Activated CD4-positive, alpha-beta T cell treated with anti-CD3 and anti-CD28 coated beads for 36 hours (primary cell): Measurements from ENCODE around the gene ILRUN. TPM values are rescaled to one million over a fixed set of nuclear protein-coding genes. Genes with fewer than 3 reads are reported as not detected.
A peak's percentile ranks its signal among the peaks of the same experiment; 100 is the strongest.
"Not testable (repeated sequence)": the region's sequence is repeated elsewhere in the genome, so short reads cannot be mapped to it uniquely, and the experiment has no call there.

Experiments
- ATAC-seq: fragments of 200-7000 bp; cut with Tn5 transposase; one replicate; pipeline ENCODE4 v1.10.0; 2021; ENCODE audit warnings: mild to moderate bottlenecking, moderate library complexity
- CTCF ChIA-PET: fragments of 350-600 bp; sonication (Branson Sonifier 250); formaldehyde crosslinking; loops from one replicate; lab custom pipeline; 2021; ENCODE audit warnings: antibody characterized with exemption; lab: Charles Lee
- POLR2A ChIA-PET: fragments of 350-600 bp; sonication (Branson Sonifier 250); formaldehyde crosslinking; loops from one replicate; lab custom pipeline; 2021; ENCODE audit warnings: antibody characterized with exemption, inconsistent platforms; lab: Charles Lee
- DNase-seq: peaks from one replicate; pipeline ENCODE4 v3.0.0-alpha.2; 2020
- H3K27ac Mint-ChIP-seq: one replicate; pipeline ENCODE4 v1.8.0; 2021; ENCODE audit warnings: mixed read lengths
- H3K27me3 Mint-ChIP-seq: one replicate; pipeline ENCODE4 v1.8.0; 2021; ENCODE audit warnings: mixed read lengths
- H3K36me3 Mint-ChIP-seq: one replicate; pipeline ENCODE4 v1.8.0; 2021; ENCODE audit warnings: low read depth, mixed read lengths
- H3K4me1 Mint-ChIP-seq: one replicate; pipeline ENCODE4 v1.8.0; 2021; ENCODE audit warnings: mixed read lengths
- H3K4me3 Mint-ChIP-seq: one replicate; pipeline ENCODE4 v1.8.0; 2021; ENCODE audit warnings: mild to moderate bottlenecking, moderate library complexity, mixed read lengths
- H3K9me3 Mint-ChIP-seq: one replicate; pipeline ENCODE4 v1.8.0; 2021; ENCODE audit warnings: low read depth, mixed read lengths
- intact Hi-C, 2 experiments: fragments of 100-400 bp; cut with DNase I in 1 of 2; cut with micrococcal nuclease in 1 of 2; formaldehyde crosslinking; loops; one replicate each; pipeline versions ENCODE4 v1.14.2 to v1.15.1; 2022 to 2024; cut with DNase I, micrococcal nuclease
- total RNA-seq, 2 experiments: library from RNA; stranded (reverse); gene quantifications; one replicate each; pipeline ENCODE4 v1.2.3, GENCODE V29; 2021

Gene ILRUN
- total RNA-seq, 2 experiments from 2014 or later: 56.2 to 66.9 TPM

- ChIA-PET CTCF (interaction anchor here (0.5 to 1.5 kb wide), 6 partner anchors 14 to 562 kb away, joined by 3 to 7 read pairs (median 3); partner anchors contain the start of gene GRM4), POLR2A (interaction anchor here (0.6 to 1.3 kb wide), 7 partner anchors 11 to 1724 kb away, joined by 3 to 11 read pairs (median 3); partner anchors contain the start of gene SNRPC)
- intact Hi-C loops: loop anchor here (1.0 to 10.0 kb wide), 14 partner anchors 23 to 1491 kb away; partner anchors contain the start of genes SNRPC (in 2 of the 2), ANKS1A (in 1 of the 2), BLTP3A (in 1 of the 2) and HMGA1 (in 1 of the 2)
- no peaks in the 10 kb centered on the region for H3K9me3 Mint-ChIP-seq
- peak overlapping the region; percentile 69 for H3K27ac Mint-ChIP-seq
- H3K27me3 Mint-ChIP-seq: no peaks in the 10 kb centered on the region
- peaks cover 11% of the 10 kb centered on the region for H3K36me3 Mint-ChIP-seq
- ATAC-seq: peak; percentile 21
- DNase-seq: no peak
- H3K4me1 Mint-ChIP-seq: peaks cover 50% of the 10 kb centered on the region
- peak overlapping the region; percentile 92 for H3K4me3 Mint-ChIP-seq
These were observed 303 bp downstream of the ILRUN start for GRCh38 chr6:34696189-34696738.

GRCh38 chr6:34695729-34696188 is 808 bp downstream of the ILRUN start:
- no peak for DNase-seq
- CTCF ChIA-PET: interaction anchor here (0.6 to 1.5 kb wide), 5 partner anchors 14 to 563 kb away, joined by 3 to 7 read pairs (median 3); no protein-coding TSS in a partner anchor
- peak overlapping the region; percentile 92 for H3K4me3 Mint-ChIP-seq
- H3K4me1 Mint-ChIP-seq: peaks cover 53% of the 10 kb centered on the region
- H3K27ac Mint-ChIP-seq: peak overlapping the region; percentile 69
- H3K9me3 Mint-ChIP-seq: no peaks in the 10 kb centered on the region
- H3K27me3 Mint-ChIP-seq: no peaks in the 10 kb centered on the region
- H3K36me3 Mint-ChIP-seq: peaks cover 11% of the 10 kb centered on the region
- ATAC-seq: no peak
- intact Hi-C loops: loop anchor here (1.0 to 10.0 kb wide), 14 partner anchors 23 to 1491 kb away; partner anchors contain the start of genes SNRPC (in 2 of the 2), ANKS1A (in 1 of the 2), BLTP3A (in 1 of the 2) and HMGA1 (in 1 of the 2)
- POLR2A ChIA-PET: interaction anchor here (0.9 to 1.3 kb wide), 5 partner anchors 22 to 1724 kb away, joined by 3 to 11 read pairs (median 7); partner anchors contain the start of gene SNRPC

DNA sequence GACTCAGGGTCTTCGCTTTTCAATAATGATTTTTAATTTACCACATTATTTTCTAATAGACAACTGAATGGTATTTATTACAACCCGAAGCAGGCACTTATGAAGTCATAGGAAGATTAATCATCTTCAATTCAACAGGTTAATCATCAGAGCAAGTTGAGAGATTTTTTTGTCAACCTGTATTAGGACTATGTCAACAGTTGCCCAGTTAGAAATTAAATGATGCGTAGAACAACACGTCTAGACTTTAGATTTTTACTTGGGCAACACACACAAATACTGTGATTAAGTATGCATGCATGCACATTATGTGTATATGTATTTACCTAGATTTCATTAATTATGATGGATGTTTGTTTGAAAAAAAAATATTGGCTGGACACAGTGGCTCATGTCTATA is 4.3 kb downstream of the ILRUN start:
- Mint-ChIP-seq H3K4me3 (no peak overlapping the region), H3K27ac (no peak overlapping the region), H3K9me3 (no peaks in the 10 kb centered on the region), H3K4me1 (peaks cover 50% of the 10 kb centered on the region), H3K36me3 (peaks cover 18% of the 10 kb centered on the region), H3K27me3 (no peaks in the 10 kb centered on the region)
- no peak for DNase-seq
- intact Hi-C loops: loop anchor here in 1 of 2 experiments (10.0 kb wide), 3 partner anchors 207 to 1487 kb away; partner anchors contain the start of genes HSD17B8, RING1, RXRB and SLC39A7
- ChIA-PET POLR2A (no interaction called here), CTCF (no interaction called here)
- no peak for ATAC-seq

DNA sequence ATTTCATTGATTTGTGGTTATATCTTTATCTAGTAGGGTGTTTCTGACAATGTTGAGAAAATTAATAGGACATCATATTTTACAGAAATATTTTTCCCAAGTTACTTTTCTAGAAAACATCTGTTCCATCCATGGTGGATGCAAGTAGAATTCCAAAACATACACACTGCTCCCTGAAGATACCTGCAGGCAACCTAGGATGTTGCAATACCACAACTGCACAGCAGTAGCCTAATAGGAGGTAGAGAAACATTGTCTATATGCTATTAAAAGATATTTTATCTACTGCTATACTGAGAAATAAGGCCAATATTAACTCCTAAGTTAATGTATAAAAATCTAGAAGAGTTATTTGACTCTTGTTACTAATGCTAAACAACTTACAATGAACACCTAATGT is 6.8 kb downstream of the ILRUN start:
- DNase-seq: no peak
- ATAC-seq: no peak
- peaks cover 18% of the 10 kb centered on the region for H3K36me3 Mint-ChIP-seq
- H3K27ac Mint-ChIP-seq: no peak overlapping the region
- POLR2A ChIA-PET: no interaction called here
- H3K4me3 Mint-ChIP-seq: no peak overlapping the region
- peaks cover 45% of the 10 kb centered on the region for H3K4me1 Mint-ChIP-seq
- no peaks in the 10 kb centered on the region for H3K9me3 Mint-ChIP-seq
- CTCF ChIA-PET: no interaction called here
- no peaks in the 10 kb centered on the region for H3K27me3 Mint-ChIP-seq
- intact Hi-C loops: loop anchor here in 1 of 2 experiments (10.0 kb wide), 3 partner anchors 205 to 1485 kb away; partner anchors contain the start of genes HSD17B8, RING1, RXRB and SLC39A7

- ChIA-PET POLR2A (no interaction called here), CTCF (no interaction called here)
- ATAC-seq (no peak), DNase-seq (no peak)
- Mint-ChIP-seq H3K27me3 (no peaks in the 10 kb centered on the region), H3K36me3 (peaks cover 17% of the 10 kb centered on the region), H3K27ac (no peak overlapping the region), H3K4me1 (peaks cover 41% of the 10 kb centered on the region), H3K9me3 (no peaks in the 10 kb centered on the region), H3K4me3 (no peak overlapping the region)
- intact Hi-C loops: no loop called here
These were observed 7.6 kb downstream of the ILRUN start for GRCh38 chr6:34688956-34689355.

DNA sequence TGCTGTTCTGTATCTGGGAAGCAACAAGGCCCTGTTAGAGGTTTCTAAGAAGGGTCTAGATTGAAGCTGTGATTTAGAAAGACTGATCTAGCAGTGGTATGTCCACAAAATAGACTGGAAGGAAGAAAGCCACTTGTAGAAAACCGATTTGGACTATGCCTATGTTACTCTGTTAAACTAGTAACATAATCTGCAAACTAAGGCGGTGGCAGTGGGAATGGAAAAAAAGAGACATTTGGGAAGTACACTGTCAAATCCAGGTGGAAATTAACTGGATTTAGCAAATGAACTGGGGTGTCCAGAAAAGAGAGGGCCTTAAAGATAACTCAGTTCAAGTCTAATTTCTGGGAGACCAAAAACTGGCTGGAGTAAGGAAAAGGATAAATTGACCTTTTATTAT is 11.6 kb downstream of the ILRUN start:
- no peaks in the 10 kb centered on the region for H3K27me3 Mint-ChIP-seq
- H3K4me3 Mint-ChIP-seq: no peak overlapping the region
- no peak for DNase-seq
- H3K9me3 Mint-ChIP-seq: no peaks in the 10 kb centered on the region
- peaks cover 12% of the 10 kb centered on the region for H3K36me3 Mint-ChIP-seq
- intact Hi-C loops: no loop called here
- H3K27ac Mint-ChIP-seq: no peak overlapping the region
- H3K4me1 Mint-ChIP-seq: peaks cover 28% of the 10 kb centered on the region
- CTCF ChIA-PET: interaction anchor here (0.7 kb wide), 1 partner anchor 9 kb away, joined by 3 read pairs; no protein-coding TSS in a partner anchor
- ATAC-seq: no peak
- POLR2A ChIA-PET: no interaction called here

DNA sequence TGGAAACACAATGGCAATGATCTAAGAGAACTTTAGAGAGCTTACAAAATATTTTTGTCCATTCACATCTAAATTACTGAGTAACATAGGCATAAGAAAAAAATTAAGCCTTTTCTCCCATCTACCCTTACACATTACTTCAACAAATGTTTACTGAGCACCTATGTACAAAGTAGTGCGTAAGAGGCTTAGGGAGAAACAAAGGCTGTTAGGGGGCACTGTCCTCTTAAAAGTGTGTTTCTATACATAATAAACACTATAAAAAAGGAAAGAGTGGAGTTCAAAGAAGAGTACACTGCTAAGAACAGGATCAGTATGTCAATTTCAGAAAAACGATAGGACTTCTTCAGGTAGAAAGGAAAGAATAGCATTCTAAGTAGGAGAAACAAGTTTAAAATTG is 12.2 kb downstream of the ILRUN start:
- Mint-ChIP-seq H3K27ac (no peak overlapping the region), H3K9me3 (no peaks in the 10 kb centered on the region), H3K4me3 (no peak overlapping the region), H3K27me3 (no peaks in the 10 kb centered on the region), H3K4me1 (peaks cover 29% of the 10 kb centered on the region), H3K36me3 (peaks cover 12% of the 10 kb centered on the region)
- no peak for ATAC-seq
- intact Hi-C loops: no loop called here
- ChIA-PET CTCF (interaction anchor here (0.7 kb wide), 1 partner anchor 9 kb away, joined by 3 read pairs; no protein-coding TSS in a partner anchor), POLR2A (no interaction called here)
- no peak for DNase-seq

GRCh38 chr6:34680802-34681515 is 15.6 kb downstream of the ILRUN start:
- Mint-ChIP-seq H3K9me3 (no peaks in the 10 kb centered on the region), H3K36me3 (no peaks in the 10 kb centered on the region), H3K27me3 (no peaks in the 10 kb centered on the region), H3K27ac (no peak overlapping the region), H3K4me3 (no peak overlapping the region), H3K4me1 (peaks cover 27% of the 10 kb centered on the region)
- DNase-seq (no peak), ATAC-seq (peak; percentile 53)
- intact Hi-C loops: no loop called here
- ChIA-PET CTCF (interaction anchor here (1.4 kb wide), 1 partner anchor 15 kb away, joined by 7 read pairs; the partner anchor contains the start of gene ILRUN), POLR2A (interaction anchor here (0.7 kb wide), 1 partner anchor 617 kb away, joined by 3 read pairs; no protein-coding TSS in a partner anchor)

- CTCF ChIA-PET, intact Hi-C loops, H3K27ac Mint-ChIP-seq, DNase-seq, H3K36me3 Mint-ChIP-seq, H3K27me3 Mint-ChIP-seq, ATAC-seq, H3K9me3 Mint-ChIP-seq, H3K4me3 Mint-ChIP-seq, POLR2A ChIA-PET: not testable (repeated sequence)
- H3K4me1 Mint-ChIP-seq: peaks cover 29% of the 10 kb centered on the region
These were observed 16.3 kb downstream of the ILRUN start for GRCh38 chr6:34680313-34680712.

GRCh38 chr6:34679552-34680253 is 16.9 kb downstream of the ILRUN start:
- intact Hi-C loops: loop anchor here (10.0 kb wide), 3 partner anchors 195 to 1035 kb away; partner anchors contain the start of genes ANKS1A (in 1 of the 2) and TAF11 (in 1 of the 2)
- CTCF ChIA-PET: interaction anchor here (0.6 kb wide), 1 partner anchor 254 kb away, joined by 3 read pairs; the partner anchor contains the start of gene RPS10
- Mint-ChIP-seq H3K4me3 (no peak overlapping the region), H3K36me3 (no peaks in the 10 kb centered on the region), H3K27me3 (no peaks in the 10 kb centered on the region), H3K27ac (no peak overlapping the region), H3K4me1 (peaks cover 29% of the 10 kb centered on the region), H3K9me3 (no peaks in the 10 kb centered on the region)
- no peak for DNase-seq
- ATAC-seq: no peak
- POLR2A ChIA-PET: no interaction called here
